Hypothalamus (tissue), 51 donors: Measurements from ENCODE around the gene RNF133.

Experiments
- DNase-seq, 51 donors: peaks; one replicate each; lab custom pipeline; 2025; lab: John Stamatoyannopoulos, UW

RNF133 gene

GRCh38 chr7:122699017-122699416 is at the start of gene RNF133:
Gene RNF133, minus strand, starts transcription at chr7:122699117. Its CDS starts 199 bp downstream, at chr7:122698918.
- DNase-seq, result no peak

GRCh38 chr7:122748195-122748594 is 49.3 kb upstream of the RNF133 start:
- DNase-seq, result peak in 1 of 51 donors; percentile 3

DNA sequence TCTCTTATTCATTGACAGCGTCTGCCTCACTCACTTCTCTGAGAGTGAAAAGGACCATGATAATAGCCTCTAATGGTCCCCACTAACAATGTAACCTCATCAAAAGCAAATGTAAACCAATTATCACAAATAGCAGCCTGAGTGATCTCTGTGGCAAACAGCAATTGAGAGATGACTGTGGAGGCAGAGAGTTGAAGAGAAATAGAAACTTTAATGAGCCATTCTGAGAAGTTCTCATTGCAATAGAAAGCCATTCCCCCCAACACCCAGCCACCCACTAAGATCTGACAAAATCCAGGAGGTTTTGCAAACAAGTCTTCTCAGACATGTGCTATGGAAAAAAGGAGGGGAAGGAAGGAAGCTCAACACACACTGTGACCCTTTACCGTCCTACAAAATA is 48.0 kb upstream of the RNF133 start:
- no peak for DNase-seq

GRCh38 chr7:122743211-122743610 is 44.3 kb upstream of the RNF133 start:
- no peak for DNase-seq

DNA sequence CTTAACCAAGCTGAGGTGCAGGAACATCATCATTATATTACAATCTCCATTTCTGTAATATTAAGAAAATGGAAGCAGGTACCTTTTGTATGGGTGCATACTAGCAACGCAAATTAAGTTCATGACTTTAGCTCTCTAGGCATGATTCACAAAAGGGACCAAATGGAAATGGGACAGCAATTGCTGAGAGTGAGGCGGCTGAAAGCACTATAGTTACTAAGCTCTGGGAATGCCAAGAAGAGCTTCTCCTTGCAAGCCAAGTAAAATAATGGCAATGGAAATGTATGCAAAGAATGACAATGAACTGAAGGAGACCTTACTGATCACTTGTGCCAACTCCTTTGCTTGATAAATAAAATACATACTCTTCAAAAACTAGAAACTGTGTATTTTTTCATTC is 40.0 kb upstream of the RNF133 start:
- DNase-seq, result no peak

GRCh38 chr7:122736183-122736582 is 37.3 kb upstream of the RNF133 start:
- no peak for DNase-seq

DNA sequence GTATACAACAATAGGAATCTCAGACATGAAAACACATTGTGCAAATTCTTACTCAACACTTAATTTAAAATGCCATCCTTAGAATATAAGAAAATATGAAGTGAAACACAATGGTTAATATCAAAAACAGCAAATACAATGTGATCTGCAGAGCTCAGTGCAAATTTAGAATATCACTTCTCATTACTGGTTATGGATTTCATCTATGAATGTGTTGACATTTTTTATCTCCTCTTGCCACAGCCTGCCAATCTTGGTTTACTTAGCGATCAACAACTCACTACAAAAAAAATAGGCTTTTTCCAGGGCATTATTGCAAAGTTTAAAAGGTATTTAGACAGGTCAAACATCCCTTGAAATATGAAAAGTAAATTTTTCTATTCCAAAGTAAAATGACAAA is 28.8 kb upstream of the RNF133 start:
- no peak for DNase-seq

- DNase-seq, result no peak
Observed at GRCh38 chr7:122727354-122727753, 28.4 kb upstream of the RNF133 start.

DNA sequence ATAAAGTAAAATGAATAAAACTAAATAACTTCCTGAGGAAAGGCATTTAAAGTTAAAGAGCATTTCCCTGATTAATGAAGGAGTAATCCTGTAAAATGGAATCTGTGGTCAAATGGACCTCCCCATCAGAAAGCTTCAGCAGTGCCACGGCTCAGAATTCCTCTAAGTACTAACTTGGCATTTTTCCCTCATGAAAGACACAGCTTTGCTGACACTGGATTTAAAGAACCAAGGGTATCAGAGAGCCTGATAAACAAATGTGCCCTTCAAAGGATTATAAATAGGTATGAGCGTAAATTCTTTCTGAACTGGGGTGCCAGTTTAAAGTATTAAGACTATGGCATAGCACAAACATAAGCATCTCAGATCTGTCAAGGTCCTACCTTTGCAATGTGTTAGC is 28.0 kb upstream of the RNF133 start:
- no peak for DNase-seq

- no peak for DNase-seq
Observed at GRCh38 chr7:122724366-122724765, 25.4 kb upstream of the RNF133 start.

DNA sequence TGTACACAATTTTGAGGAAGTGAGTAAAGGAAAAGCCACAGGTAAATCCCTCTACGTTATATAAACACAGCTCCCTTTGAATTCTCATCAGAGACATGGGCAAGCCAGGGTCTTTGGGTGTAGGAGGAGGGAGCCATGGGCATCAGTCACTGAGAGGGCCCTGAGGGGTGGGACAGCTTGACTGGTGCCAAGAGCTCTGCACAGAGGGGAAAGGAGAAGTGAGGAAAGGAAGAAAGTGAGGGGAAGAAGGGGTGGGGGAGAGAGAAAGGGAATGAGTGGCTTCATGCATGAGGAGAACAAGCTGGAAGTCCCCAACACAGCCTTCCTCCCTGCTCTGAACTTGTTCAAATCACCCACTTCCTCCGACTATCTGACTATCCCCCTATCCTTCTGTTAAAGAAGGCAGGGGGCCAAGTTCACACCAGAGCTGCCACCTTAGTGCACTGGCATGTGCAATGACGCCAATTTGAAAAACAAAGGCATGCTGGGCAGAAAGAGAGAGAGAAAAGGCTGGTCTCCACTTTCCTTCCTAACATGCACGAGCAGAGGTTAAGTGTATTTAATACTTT is 20.2 kb upstream of the RNF133 start:
- DNase-seq, result no peak

DNA sequence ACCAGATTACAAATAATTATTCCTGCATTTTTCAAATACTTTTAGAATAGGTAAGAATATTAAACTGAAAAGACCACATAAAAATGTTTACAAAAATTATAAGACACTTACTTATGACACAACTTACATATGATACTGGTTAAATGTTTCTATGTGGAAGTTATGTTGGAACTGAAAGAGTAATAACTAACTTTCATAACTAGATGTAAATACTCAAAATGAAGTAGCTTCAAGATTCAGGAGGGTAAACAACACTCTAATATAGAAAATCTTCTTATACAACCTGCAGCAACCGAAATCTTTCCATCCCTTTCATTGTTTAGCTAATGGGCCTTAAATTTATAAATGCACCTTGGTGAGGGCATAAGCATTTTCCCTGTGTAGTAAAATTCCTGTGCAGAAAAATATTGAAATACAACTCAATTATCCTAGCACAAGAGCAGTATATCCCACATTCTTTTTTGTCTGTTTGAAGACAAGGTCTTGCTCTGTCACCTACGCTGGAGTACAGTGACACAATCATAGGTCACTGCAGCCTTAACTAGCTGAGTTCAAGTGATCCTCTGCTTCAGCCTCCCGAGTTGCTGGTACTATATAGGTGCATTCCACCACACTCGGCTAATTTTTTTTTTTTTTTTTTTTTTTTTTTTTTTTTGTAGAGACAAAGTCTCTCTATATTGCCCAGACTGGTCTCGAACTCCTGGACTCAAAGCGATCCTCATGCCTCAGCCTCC is 18.6 kb upstream of the RNF133 start:
- no peak for DNase-seq

GRCh38 chr7:122715183-122715582 is 16.3 kb upstream of the RNF133 start:
- no peak for DNase-seq

DNA sequence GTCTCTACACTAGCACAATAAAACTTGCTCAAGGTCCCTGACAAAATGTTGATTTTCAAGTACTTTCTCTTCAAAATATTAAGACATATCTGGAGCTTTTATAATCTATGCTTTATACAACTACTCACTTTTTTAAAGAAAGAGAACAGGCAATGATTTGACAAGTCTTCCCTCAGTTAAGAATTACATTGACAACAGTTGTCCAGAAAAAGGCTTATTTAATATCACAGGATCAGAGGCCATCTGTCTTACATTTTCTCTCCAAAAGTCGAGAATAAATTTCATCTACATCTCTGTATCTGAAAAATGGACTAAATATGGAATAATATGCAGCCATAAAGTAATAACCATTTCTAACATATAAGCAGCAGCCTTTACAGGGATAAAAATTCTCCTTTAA is 12.0 kb upstream of the RNF133 start:
- DNase-seq, result no peak

- no peak for DNase-seq
Observed at GRCh38 chr7:122709930-122710646, 11.2 kb upstream of the RNF133 start.

GRCh38 chr7:122706836-122707235 is 7.9 kb upstream of the RNF133 start:
- no peak for DNase-seq

GRCh38 chr7:122702872-122703510 is 4.1 kb upstream of the RNF133 start, which contains the start of gene RNF148:
Gene RNF148, minus strand, starts transcription at chr7:122702922. Its CDS starts 172 bp downstream, at chr7:122702750.
- DNase-seq, result no peak

DNA sequence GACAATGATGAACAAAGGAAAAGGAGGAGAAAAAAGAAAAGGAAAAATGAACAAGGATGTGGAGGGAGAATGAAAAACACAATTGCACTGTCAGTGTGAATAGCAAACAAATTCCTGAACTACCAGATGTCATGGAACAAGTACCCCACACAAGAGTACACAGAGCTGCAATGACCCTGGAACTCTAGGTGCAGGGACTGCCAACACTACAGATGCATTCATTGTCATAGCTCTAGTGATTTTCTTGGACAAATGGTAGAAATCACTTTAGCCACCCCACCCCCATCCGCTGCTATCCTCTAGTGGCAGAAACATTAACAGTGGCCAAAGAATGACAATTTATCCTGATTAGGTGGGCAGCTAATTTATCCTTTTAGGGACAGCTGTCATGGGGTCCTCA is 3.1 kb downstream of the RNF133 start:
- DNase-seq, result no peak

DNA sequence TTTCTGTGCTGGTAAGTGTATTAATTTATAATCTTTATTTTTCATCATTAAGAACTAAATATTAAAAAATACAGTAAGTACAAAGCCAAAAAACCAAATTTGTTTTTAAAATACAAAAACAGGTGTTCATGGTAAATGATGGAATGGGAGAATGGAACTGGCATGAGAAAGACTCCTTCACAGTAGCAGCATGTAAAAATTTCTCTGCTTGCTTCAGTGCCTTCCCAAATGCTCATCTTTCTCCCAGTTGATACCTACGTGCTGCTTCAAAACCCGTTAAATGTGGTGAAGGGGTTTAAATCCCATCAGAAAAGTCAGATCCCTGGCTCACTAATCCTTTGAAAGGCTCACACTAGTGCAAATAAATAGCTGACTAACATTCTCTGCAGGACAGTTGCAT is 4.2 kb downstream of the RNF133 start:
- DNase-seq, result no peak

DNA sequence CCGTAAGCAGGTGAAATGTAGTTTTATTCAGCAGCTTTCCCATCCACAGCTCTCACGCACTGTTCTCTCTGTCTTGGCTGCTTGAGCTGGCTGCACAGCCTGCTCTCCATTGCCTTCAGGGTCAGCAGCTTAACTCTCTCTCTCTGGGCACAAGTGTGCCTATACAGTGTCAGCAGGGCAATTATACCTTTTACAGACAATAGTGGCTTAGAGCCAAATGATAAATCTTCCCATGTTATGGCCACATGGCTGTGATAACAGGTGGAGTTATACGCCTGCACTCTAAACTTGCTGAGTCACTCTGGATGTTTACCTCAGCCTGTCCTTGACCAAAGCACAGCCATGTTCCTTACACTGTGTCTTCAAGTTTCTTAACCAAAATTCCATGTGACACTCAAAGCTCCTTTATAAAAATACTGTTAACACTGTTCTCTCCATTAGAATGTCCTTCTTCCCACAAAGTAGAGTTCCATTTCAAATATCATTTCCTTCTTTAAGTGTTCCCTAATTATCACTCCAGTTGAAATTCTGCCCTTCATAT is 6.1 kb downstream of the RNF133 start:
- no peak for DNase-seq

DNA sequence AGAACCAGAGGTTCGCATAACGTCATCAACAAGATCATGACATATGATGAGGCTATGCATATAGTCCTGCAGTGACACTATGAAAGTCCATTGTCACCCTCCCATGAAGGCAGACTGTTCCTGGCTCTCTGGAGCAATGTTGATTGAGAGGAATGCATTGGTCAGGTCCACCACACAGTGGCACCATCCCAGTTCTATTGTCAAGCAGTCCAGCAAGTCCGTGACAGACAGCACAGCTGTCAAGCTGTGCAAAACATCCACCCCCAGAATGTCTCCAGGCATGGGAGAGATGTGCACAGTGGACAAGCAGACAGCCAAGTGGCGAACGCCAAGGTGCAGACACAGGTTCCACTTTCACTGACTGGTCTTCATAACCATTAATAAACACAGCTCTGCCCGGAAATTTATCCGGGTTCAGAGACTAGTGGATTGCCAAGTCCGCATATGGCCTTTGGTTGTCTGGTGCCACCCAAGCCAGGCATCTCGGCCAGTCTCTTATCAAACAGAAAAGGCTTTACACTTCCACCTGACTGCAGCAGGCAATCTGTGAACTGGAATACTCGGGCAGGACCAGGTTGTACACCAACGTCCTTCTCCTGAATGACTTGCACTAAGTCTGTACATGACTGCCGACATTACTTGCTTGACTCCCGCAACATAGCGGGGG is 7.2 kb downstream of the RNF133 start:
- DNase-seq, result no peak
